HEK293T (cell line): ENCODE data around the gene MAPK1IP1L.

ENCODE experiments used
- ARNT ChIP-seq: fragments of 450-650 bp; IDR thresholded peaks from 2 replicates; pipeline ENCODE4 v1.6.1; 2017; ENCODE audit warnings: mild to moderate bottlenecking
- FOXA1 ChIP-seq: fragments of 450-650 bp; IDR thresholded peaks from 2 replicates; pipeline ENCODE4 v1.6.1; 2016; ENCODE audit warnings: mild to moderate bottlenecking
- HDGF ChIP-seq: fragments of 450-650 bp; IDR thresholded peaks from 2 replicates; pipeline ENCODE4 v1.6.1; 2017; ENCODE audit warnings: antibody characterized with exemption, borderline replicate concordance
- SP1 ChIP-seq: fragments of 450-650 bp; IDR thresholded peaks from 2 replicates; pipeline ENCODE4 v1.6.1; 2017
- SUZ12 ChIP-seq: fragments of 450-650 bp; IDR thresholded peaks from 2 replicates; pipeline ENCODE4 v1.6.1; 2016; ENCODE audit warnings: mild to moderate bottlenecking

- TF ChIP-seq SP1 (no peak), HDGF (no peak), SUZ12 (no peak), FOXA1 (no peak), ARNT (no peak)
Measured at GRCh38 chr14:55071870-55072640, 20.6 kb downstream of the MAPK1IP1L start.
